DMS153 treated with DMSO at 0.1 percent for 48 hours (cell line): Measurements from ENCODE around the gene LLGL2.
"Not testable (repeated sequence)": the region's sequence is repeated elsewhere in the genome, so short reads cannot be mapped to it uniquely, and the experiment has no call there.

Experiments
- DNase-seq: peaks from one replicate; lab custom pipeline; 2025; ENCODE audit not compliant: unreplicated experiment; lab: John Stamatoyannopoulos, UW

Gene LLGL2

DNA sequence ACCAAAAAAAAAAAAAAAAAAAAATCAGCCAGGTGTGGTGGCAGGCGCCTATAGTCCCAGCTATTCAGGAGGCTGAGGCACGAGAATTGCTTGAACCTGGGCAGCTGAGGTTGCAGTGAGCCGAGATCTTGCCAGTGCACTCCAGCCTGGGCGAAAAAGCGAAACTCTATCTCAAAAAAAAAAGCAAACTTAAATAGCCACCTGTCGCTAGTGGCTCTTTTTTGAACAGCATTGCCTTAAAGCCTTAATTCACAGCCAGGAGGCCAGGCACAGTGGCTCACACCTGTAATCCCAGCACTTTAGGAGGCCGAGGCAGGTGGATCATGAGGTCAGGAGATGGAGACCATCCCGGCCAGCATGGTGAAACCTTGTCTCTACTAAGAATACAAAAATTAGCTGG, 5.1 kb upstream of the LLGL2 start:
- not testable (repeated sequence) for DNase-seq

DNA sequence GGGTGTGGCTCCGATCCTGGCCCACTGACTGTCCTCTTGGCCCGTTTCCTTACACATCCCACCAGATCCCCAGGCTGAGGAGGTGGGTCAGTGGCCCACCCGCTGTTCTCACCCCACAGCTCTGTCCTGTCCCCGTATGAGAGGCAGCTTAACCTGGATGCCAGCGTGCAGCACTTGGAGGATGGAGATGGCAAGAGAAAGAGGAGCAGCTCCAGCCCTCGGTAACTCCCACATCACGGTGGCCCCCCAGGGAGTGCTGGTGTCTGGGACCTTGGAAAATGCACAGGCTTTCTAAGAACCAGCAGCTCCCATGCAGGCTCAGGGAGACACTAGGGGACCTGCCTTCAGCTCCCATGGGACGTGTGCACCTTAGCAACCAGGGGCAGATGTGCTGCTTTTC, 4.2 kb upstream of the LLGL2 start:
- no peak for DNase-seq

GRCh38 chr17:75521951-75522727, 3.4 kb upstream of the LLGL2 start:
- DNase-seq, result no peak

GRCh38 chr17:75523647-75524046, 1.9 kb upstream of the LLGL2 start:
- DNase-seq, result no peak

GRCh38 chr17:75524269-75524969, 1.1 kb upstream of the LLGL2 start:
- no peak for DNase-seq

DNA sequence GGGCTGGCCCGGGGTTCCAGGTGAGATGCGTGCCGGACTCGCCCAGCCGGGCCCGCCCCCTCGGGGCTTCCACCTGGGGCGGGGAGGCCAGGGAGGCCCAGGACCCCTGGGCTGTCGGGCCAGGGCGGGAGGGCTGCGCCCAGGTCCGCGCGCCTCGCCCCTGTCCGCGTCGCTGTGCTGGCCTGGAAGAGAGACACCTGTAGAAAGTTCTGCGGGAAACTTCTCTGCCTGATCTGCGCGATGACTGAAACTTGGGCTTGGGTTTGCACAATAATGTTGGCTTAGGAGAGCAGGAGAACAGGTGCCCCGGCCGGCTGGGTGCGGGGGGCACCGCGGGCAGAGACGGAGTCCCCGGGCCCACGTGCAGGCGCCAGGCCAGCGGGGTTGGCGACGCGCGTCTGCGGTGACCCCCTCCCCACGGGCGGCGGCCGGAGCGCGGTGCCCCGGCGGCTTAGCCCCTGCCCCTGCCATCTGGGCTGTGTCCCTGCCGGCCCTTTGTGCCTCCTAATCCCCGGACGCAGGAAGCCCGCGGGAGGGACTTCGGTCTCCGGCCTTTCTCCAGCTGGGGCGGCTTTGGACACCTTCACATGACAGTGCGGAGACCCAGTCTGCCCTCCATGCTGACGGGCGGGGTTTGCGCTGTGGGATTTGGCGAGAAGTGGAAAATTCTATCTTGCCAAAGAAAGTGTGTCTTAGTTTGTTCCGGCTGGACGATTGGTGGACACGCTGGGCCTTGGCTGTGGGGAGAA, 483 bp downstream of the LLGL2 start:
- no peak for DNase-seq

DNA sequence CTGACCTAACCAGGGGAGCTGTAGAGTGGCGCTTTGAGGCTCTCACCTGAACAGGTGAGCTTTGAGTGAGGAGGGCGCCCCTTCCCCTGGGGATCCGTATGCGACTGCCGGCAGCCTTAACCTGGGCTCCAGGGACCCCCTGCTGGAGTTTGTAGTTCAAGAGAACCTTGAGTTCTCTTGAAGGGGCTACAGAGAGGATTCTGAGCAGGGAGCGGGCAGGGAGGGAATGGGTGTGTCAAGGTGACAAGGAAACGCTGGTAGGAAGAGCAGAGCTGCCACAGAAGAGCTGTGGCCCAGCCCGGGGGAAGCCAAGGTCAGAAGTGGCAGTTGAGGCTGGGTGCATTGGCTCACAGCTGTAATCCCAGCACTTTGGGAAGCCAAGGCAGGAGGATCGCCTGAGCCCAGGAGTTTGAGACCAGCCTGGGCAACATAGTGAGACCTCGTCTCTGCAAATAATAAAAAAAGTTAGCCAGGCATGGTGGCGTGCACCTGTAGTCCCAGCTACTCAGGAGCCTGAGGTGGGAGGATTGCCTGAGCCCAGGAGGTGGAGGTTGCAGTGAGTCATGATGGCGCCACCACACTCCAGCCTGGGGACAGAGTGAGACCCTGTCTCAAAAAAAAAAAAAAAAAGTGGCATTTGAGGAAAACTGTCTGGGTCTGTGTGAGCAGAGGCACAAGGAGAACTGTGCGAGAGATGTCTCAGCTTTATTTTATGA, 1.2 kb downstream of the LLGL2 start:
- no peak for DNase-seq

DNA sequence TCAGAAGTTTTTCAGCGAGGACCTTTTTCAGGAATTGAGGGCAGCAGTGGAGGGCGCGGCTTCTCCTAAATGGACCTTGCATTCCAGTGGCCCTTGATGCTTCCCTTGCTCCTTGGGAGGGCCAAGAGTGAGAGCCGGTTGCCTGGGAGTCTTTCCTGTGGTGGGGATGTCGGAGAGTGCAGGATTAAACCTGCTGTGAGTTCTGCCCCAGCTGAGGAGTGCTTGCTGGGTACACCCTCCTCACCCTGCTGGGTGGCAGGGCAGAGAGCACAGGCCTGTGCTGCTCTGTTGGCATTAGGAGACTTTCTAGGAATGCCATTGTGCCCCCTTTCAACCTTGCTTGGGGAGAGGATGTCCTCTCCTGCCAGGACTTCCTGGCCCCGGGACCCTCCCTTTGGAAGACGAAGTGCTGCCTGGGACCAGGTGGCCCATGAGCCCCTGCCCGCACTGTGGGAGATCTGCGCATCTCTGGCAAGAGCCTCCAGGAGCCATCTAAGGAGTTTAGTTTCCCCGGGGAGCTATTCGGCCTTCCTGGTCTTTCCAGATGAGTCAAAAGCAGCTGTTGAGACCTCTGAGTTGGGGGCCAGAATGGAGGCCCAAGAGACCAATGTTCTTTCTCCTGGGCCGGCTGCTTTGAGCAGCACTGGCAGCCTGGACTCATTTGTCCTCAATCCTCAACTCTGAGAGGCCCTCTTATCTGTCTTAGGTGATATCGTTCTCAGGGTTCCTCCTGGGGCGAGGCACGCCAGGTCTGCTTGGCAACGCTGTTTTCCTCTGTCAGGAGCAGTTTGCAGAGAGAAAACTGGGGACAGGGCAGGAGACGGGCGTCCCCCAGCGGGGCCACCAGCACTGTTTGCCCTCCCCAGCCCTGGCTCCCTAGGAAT, 5.6 kb downstream of the LLGL2 start:
- no peak for DNase-seq

GRCh38 chr17:75531721-75532072, 6.2 kb downstream of the LLGL2 start:
- DNase-seq, result no peak

GRCh38 chr17:75535119-75535537, 9.6 kb downstream of the LLGL2 start:
- DNase-seq, result no peak

DNA sequence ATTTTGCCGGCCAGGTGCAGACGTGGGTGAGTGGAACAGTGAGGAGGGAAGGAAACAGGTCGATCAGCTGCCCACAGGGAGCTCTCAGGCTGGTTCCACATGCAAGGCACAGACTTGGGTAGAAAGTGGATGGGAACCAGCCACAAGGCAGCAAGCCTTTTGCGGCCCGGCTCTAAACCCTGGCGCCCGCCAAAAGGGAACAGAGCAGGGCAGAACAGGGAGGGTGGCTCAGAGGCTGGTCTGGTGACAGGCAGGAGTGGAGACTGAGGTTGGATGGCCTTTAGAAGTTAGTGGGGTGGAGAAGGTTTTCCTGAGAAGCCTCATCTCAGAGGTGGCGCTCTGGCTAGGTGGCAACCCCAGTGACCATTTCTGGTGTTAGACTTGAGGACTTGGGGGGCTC, 10.4 kb downstream of the LLGL2 start:
- no peak for DNase-seq

DNA sequence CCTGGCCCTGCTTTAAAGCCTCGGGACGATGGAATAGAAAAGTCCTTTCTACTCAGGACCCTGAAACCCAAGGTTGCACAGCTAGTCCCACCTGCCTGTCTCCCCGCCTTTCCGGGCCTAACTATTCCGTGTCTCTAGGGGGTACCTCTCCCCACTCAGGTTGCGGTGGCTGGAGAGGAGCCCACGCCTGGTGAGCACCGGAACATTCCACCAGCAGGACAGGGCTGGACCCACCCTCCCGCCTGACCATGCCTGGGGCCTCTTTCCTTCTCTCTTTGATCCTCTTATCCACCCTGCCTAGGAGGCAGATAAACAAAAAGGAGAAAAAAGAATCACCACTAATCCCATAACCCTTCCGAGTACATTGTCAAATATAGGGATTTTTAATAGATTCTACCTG, 10.9 kb downstream of the LLGL2 start:
- no peak for DNase-seq

- DNase-seq, result no peak
Measured at GRCh38 chr17:75539967-75540729, 14.7 kb downstream of the LLGL2 start.

GRCh38 chr17:75540923-75541503, 15.5 kb downstream of the LLGL2 start:
- DNase-seq, result no peak

- no peak for DNase-seq
Measured at GRCh38 chr17:75542229-75542628, 16.7 kb downstream of the LLGL2 start.

DNA sequence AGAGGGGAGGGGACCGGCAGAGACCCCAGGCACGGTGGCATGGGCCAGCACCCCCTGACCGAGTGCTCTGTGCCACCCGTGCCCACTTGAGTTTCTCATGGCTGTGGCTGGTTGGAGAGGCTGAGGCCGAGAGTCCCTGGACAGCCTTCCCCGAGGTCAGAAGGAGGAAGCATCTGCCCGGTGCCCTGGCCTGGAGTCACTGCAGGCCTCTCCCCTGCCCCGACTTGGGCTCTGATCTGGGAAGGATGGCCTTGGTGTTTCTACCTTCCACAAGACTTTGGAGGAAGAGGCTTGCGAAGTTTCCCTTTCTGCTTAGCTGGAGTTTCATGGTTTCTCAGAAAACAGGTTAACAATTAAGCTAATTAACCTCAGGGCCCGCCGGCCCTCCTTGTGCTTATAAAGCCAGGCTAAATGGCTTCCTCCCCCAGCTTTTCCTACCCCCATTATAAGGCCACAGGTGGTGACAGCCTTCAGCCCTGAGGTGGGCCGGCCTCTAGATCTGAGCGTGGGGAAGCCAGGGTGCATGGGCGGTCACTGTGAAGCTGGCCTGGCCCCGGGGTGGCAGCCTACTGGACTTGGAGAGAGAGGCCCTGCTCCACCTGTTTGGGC, 17.3 kb downstream of the LLGL2 start:
- DNase-seq, result no peak

GRCh38 chr17:75544250-75544649, 18.8 kb downstream of the LLGL2 start:
- DNase-seq, result no peak

GRCh38 chr17:75546181-75546580, 20.7 kb downstream of the LLGL2 start:
- DNase-seq, result no peak

GRCh38 chr17:75547091-75547490, 21.6 kb downstream of the LLGL2 start:
- no peak for DNase-seq
